ENCODE measurements around the gene PRICKLE2. TPM values are rescaled to one million over a fixed set of nuclear protein-coding genes. Genes with fewer than 3 reads are reported as not detected.

Gene PRICKLE2
- total and polyA plus RNA-seq, 2 donors (not counting 3 experiments of a cell fraction or from before 2014, with no cell fraction given), result 3.0 to 7.1 TPM

DNA sequence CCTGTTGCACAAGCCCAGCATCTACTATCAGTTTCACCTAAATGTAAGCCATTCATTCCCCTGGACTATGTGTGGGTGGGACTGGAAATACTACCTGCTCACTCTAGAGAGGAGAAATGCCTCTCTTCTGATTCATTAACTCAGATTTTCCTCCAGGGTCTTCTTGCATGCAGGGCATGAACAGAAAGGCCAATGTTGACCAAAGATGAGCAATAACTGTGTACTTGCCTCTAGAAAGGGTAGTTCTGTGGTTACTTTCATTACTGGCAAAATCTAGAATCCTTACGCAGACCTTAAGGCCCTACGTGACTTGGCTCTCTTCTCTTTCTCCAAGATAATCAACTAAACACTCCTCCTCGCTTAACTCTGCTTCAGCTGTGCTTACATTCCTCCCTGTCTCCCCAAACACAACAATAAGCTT is 120.6 kb downstream of the PRICKLE2 start:
- no peak for TF ChIP-seq MAX (IDR thresholded peaks at IDR 0.05; ENCODE audit: insufficient read depth, insufficient read length)
- TF ChIP-seq, protein P1, sequence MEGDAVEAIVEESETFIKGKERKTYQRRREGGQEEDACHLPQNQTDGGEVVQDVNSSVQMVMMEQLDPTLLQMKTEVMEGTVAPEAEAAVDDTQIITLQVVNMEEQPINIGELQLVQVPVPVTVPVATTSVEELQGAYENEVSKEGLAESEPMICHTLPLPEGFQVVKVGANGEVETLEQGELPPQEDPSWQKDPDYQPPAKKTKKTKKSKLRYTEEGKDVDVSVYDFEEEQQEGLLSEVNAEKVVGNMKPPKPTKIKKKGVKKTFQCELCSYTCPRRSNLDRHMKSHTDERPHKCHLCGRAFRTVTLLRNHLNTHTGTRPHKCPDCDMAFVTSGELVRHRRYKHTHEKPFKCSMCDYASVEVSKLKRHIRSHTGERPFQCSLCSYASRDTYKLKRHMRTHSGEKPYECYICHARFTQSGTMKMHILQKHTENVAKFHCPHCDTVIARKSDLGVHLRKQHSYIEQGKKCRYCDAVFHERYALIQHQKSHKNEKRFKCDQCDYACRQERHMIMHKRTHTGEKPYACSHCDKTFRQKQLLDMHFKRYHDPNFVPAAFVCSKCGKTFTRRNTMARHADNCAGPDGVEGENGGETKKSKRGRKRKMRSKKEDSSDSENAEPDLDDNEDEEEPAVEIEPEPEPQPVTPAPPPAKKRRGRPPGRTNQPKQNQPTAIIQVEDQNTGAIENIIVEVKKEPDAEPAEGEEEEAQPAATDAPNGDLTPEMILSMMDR (IDR thresholded peaks at IDR 0.05; ENCODE audit: extremely low read depth in 1 of 2, insufficient read depth in 1 of 2, low read depth in 1 of 2, low read length in 2 of 2), result no peak
- BruUV-seq (replicated peaks), result no TSS peak
- H3K4me2 ChIP-seq (ENCODE audit: insufficient read depth, low read length), result no peak overlapping the region
- CTCF ChIA-PET, result interaction anchor here (1.4 kb wide), 1 partner anchor 10 kb away, joined by 3 read pairs; no protein-coding TSS in a partner anchor
- dilution Hi-C loops (cut with MboI; ENCODE audit: extremely low pct_ligation_motif_present, low sequenced_read_pairs) (no loop called here), intact Hi-C loops (cut with micrococcal nuclease) (no loop called here)
- no peak overlapping the region for H3K4me3 ChIP-seq (replicated peaks in 1 of 3; ENCODE audit: insufficient read depth in 1 of 3, low read depth in 1 of 3, low read length in 3 of 3)
- FAIRE-seq, result no peak
- no peaks in the 10 kb centered on the region for H4K20me1 ChIP-seq (replicated peaks; ENCODE audit: control insufficient read depth, extremely low read depth, insufficient read depth, low read length)
- H3K9me1 ChIP-seq (replicated peaks; ENCODE audit: control insufficient read depth, extremely low read depth, insufficient read depth, low read length), result no peaks in the 10 kb centered on the region
- H3K27ac ChIP-seq (ENCODE audit: insufficient read depth, low read depth, low read length), result no peak overlapping the region
- H3K9ac ChIP-seq (replicated peaks; ENCODE audit: extremely low read depth, insufficient read depth, low read length), result no peak overlapping the region
- H3K27me3 ChIP-seq (ENCODE audit: control insufficient read depth in 2 of 2, insufficient read depth in 2 of 2, low read length in 2 of 2), result no peaks in the 10 kb centered on the region
- H3K4me1 ChIP-seq (ENCODE audit: control insufficient read depth, extremely low read depth, insufficient read depth, low read length), result no peaks in the 10 kb centered on the region
- no peaks in the 10 kb centered on the region for H3K79me2 ChIP-seq (ENCODE audit: control insufficient read depth, insufficient read depth, low read length)
- POLR2A ChIA-PET, result no interaction called here
- no peaks in the 10 kb centered on the region for H3K9me3 ChIP-seq (replicated peaks; ENCODE audit: control insufficient read depth, insufficient read depth, low read length)
- DNase-seq (ENCODE audit: low read depth, low spot score), result no peak
- no peaks in the 10 kb centered on the region for H3K36me3 ChIP-seq (ENCODE audit: control insufficient read depth in 2 of 2, extremely low read depth in 1 of 2, insufficient read depth in 2 of 2, low read length in 2 of 2)
- H2AFZ ChIP-seq (ENCODE audit: low read depth, low read length), result no peak overlapping the region

GRCh38 chr3:64104006-64104405 is 121.3 kb downstream of the PRICKLE2 start:
- intact Hi-C loops (cut with micrococcal nuclease), result no loop called here
- Histone ChIP-seq H3K4me2 (ENCODE audit: insufficient read depth, low read length) (no peak overlapping the region), H3K4me3 (replicated peaks in 1 of 3; ENCODE audit: insufficient read depth in 1 of 3, low read depth in 1 of 3, low read length in 3 of 3) (no peak overlapping the region), H2AFZ (ENCODE audit: low read depth, low read length) (no peak overlapping the region), H3K9ac (replicated peaks; ENCODE audit: extremely low read depth, insufficient read depth, low read length) (no peak overlapping the region), H3K36me3 (ENCODE audit: control insufficient read depth in 2 of 2, extremely low read depth in 1 of 2, insufficient read depth in 2 of 2, low read length in 2 of 2) (peaks cover 0 to 2% of the 10 kb centered on the region in 2 experiments), H3K79me2 (ENCODE audit: control insufficient read depth, insufficient read depth, low read length) (no peaks in the 10 kb centered on the region), H4K20me1 (replicated peaks; ENCODE audit: control insufficient read depth, extremely low read depth, insufficient read depth, low read length) (no peaks in the 10 kb centered on the region), H3K27ac (ENCODE audit: insufficient read depth, low read depth, low read length) (no peak overlapping the region), H3K9me1 (replicated peaks; ENCODE audit: control insufficient read depth, extremely low read depth, insufficient read depth, low read length) (no peaks in the 10 kb centered on the region), H3K4me1 (ENCODE audit: control insufficient read depth, extremely low read depth, insufficient read depth, low read length) (no peaks in the 10 kb centered on the region), H3K9me3 (replicated peaks; ENCODE audit: control insufficient read depth, insufficient read depth, low read length) (no peaks in the 10 kb centered on the region), H3K27me3 (ENCODE audit: control insufficient read depth in 2 of 2, insufficient read depth in 2 of 2, low read length in 2 of 2) (no peaks in the 10 kb centered on the region)
- BruUV-seq (replicated peaks), result no TSS peak
- TF ChIP-seq FOS (IDR thresholded peaks at IDR 0.05; ENCODE audit: borderline replicate concordance, insufficient read depth, low read length), result no peak
- TF ChIP-seq POLR2AphosphoS5 (IDR thresholded peaks at IDR 0.05; ENCODE audit: insufficient read depth, low read depth, low read length), result no peak
- no peak for TF ChIP-seq MYC (IDR thresholded peaks at IDR 0.05; ENCODE audit: low read depth, low read length)
- TF ChIP-seq GATA2 (IDR thresholded peaks at IDR 0.05; ENCODE audit: insufficient read depth, insufficient read length, low read depth, low read length), result no peak
- TF ChIP-seq JUN (IDR thresholded peaks at IDR 0.05; ENCODE audit: borderline replicate concordance, insufficient read depth, insufficient read length, low read depth), result no peak
- TF ChIP-seq, protein P1 (IDR thresholded peaks at IDR 0.05; ENCODE audit: extremely low read depth in 1 of 2, insufficient read depth in 1 of 2, low read depth in 1 of 2, low read length in 2 of 2), result no peak
- TF ChIP-seq POLR2A (IDR thresholded peaks at IDR 0.05; ENCODE audit: low read depth, low read length), result no peak
- no peak for TF ChIP-seq MAX (IDR thresholded peaks at IDR 0.05; ENCODE audit: insufficient read depth, insufficient read length)
- TF ChIP-seq EZH2 (IDR thresholded peaks at IDR 0.05; ENCODE audit: borderline replicate concordance, low read depth, low read length, severe bottlenecking), result no peak
- dilution Hi-C loops (cut with MboI; ENCODE audit: extremely low pct_ligation_motif_present, low sequenced_read_pairs), result no loop called here
- DNase-seq (ENCODE audit: low read depth, low spot score), result no peak
- POLR2A ChIA-PET, result no interaction called here
- CTCF ChIA-PET, result interaction anchor here (1.1 to 1.4 kb wide), 2 partner anchors 10 to 278 kb away, joined by 3 read pairs; no protein-coding TSS in a partner anchor
- FAIRE-seq, result no peak
